Measurements from ENCODE around the gene NOS3. TPM values are rescaled to one million over a fixed set of nuclear protein-coding genes. Genes with fewer than 3 reads are reported as not detected.

NOS3 gene
- total RNA-seq, 3 donors from 2014 or later = 2.5 to 6.3 (median 6.0) TPM

DNA sequence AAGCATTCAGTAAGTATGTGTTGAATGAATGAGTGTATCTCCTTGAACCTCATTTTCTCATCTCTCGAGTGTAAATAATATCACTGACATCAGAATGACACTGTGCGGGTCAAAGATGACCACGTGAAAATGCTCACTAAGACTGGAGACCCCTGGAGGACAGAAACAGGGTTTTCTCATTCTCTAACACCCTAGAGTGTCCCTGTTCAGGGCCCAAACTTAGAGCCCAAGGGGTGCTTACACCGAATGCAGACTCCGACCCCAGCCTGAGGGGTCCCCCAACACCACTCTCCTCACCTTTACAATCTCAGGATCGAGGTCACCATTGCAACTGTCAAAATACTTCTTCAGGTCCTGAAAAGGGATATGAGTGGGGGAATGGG lies 65.5 kb downstream of the NOS3 start:
- ATAC-seq (no peak), DNase-seq (no peak)
- Histone ChIP-seq H3K4me3 (no peak overlapping the region), H3K36me3 (ENCODE audit: low read depth) (no peaks in the 10 kb centered on the region), H3K4me1 (ENCODE audit: low read depth) (peaks cover 27% of the 10 kb centered on the region), H3K9me3 (no peaks in the 10 kb centered on the region)
- TF ChIP-seq, protein P1, sequence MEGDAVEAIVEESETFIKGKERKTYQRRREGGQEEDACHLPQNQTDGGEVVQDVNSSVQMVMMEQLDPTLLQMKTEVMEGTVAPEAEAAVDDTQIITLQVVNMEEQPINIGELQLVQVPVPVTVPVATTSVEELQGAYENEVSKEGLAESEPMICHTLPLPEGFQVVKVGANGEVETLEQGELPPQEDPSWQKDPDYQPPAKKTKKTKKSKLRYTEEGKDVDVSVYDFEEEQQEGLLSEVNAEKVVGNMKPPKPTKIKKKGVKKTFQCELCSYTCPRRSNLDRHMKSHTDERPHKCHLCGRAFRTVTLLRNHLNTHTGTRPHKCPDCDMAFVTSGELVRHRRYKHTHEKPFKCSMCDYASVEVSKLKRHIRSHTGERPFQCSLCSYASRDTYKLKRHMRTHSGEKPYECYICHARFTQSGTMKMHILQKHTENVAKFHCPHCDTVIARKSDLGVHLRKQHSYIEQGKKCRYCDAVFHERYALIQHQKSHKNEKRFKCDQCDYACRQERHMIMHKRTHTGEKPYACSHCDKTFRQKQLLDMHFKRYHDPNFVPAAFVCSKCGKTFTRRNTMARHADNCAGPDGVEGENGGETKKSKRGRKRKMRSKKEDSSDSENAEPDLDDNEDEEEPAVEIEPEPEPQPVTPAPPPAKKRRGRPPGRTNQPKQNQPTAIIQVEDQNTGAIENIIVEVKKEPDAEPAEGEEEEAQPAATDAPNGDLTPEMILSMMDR (IDR thresholded peaks at IDR 0.05) = no peak
- intact Hi-C loops (cut with DNase I, micrococcal nuclease) = no loop called here

DNA sequence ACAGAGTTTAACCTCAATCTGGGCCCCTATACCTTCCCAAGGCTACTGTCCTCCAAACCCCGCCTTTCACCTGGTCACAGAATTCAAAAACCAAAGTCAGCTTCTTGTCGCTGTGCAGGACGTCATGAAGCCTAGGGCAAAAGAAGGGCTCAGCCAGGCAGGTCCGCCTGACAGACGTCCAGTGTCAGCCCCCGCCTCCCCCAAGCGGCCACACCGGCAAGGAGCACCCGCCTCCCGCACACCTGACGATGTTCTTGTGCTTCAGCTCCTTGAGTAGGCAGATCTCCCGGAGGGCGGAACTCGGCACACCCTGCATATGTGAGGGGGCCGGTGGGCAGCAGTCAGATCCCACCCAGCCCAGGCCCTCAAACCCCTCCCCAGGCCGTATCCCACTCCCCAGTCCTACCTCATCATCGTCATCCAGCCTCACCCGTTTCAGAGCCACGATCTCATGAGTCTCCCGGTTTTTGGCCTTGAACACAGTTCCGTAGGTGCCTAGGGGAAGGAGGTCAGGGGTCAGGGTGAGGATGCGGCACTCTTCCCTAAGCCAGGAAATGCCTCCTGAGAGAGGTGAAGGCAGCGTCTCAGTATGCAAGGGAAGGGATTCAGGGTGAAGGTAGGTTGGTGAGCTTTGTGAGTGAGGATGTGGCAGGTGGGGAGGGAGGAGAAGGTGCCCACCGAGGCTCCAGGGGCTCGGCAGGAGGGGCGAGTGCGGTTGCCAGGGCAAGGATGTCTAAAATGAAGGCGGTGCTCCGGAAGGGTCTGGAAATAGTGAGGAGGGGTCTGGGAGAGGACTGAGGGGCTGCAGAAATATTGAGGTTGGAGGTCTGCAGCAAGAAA lies 66.1 kb downstream of the NOS3 start:
- TF ChIP-seq, protein P1 (IDR thresholded peaks at IDR 0.05) = no peak
- H3K36me3 ChIP-seq (ENCODE audit: low read depth) = no peaks in the 10 kb centered on the region
- H3K9me3 ChIP-seq = no peaks in the 10 kb centered on the region
- H3K4me3 ChIP-seq = peak overlapping the region; percentile 36
- ATAC-seq = no peak
- DNase-seq = peak in 2 of 3 donors; percentile 38 to 61
- intact Hi-C loops (cut with DNase I, micrococcal nuclease) = no loop called here
- peaks cover 33% of the 10 kb centered on the region for H3K4me1 ChIP-seq (ENCODE audit: low read depth)

DNA sequence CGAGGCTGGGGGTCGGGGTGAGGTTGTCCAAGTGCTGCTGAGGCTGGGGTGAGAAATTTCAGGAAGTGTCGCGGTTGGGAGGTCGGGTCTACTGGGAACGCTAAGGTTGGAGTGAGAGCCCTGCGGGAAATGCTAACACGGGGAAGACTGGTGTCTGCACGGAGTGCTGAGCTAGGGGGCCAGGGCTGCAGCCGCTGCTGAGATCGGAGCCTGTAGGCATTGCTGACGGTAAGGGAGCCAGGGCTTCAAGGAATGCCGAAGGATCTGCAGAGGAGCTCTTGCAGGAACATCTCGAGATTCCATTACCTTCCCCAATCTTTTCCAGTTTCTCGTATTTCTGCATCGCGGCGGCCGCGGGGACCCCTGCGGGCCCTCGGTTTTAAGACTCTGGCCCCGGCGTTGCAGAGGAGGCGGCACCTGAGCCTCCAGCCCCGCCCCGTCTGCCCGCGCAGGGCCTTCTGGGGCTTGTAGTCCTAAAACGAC lies 66.7 kb downstream of the NOS3 start, which contains the start of gene CDK5:
CDK5 (minus strand) TSS at position 392 of the 483 bp plus-strand sequence; CDS start at position 343, 49 bp downstream.
- TF ChIP-seq, protein P1 (IDR thresholded peaks at IDR 0.05) = no peak
- Histone ChIP-seq H3K4me3 (peak within 1 kb of the TSS; percentile 36), H3K36me3 (ENCODE audit: low read depth) (no peaks in the 10 kb centered on the region), H3K9me3 (no peaks in the 10 kb centered on the region), H3K4me1 (ENCODE audit: low read depth) (peaks cover 36% of the 10 kb centered on the region)
- DNase-seq = no peak
- no peak for ATAC-seq
- intact Hi-C loops (cut with DNase I, micrococcal nuclease) = no loop called here

DNA sequence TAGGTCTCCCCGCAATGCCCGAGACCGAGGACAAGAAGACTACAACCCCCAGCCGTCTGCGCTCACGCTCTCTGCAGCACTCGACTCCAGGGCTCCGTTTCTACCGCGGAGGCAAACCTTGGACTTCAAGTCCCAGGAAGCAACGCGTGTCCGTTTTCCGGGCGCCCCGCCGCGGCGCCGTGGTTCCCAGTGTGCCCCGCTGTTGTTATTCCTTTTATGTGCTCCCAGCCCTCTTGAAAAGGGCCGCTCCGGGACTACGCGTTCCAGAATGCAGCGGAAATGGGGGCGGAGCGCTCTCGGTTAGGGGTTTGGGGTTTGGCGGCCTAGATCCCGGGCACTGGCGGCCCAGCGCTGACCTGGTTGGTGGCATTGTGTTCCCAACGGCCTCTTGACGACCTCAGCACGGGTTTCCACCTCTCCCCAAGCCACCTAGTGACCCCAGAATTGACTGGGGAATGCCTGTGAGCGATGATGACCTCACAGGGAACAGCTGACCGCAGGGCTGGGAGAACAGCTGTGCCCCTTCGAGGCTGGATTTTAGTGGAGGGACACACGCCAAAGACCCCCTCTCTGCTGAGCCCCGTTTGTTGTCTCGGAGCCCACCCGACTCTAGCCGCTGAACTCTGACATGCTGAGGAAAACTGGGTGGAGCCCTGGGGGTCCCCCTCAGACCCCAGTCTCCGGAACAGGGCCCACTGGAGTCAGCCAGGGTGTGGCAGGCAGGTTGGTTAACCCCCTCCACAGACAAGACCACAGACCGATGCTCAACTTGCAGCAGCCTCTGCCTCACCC lies 67.4 kb downstream of the NOS3 start:
- intact Hi-C loops (cut with DNase I, micrococcal nuclease) = no loop called here
- DNase-seq = peak; percentile 97 to 99 (median 98)
- no peaks in the 10 kb centered on the region for H3K36me3 ChIP-seq (ENCODE audit: low read depth)
- peak; percentile 82 for ATAC-seq
- peaks cover 36% of the 10 kb centered on the region for H3K4me1 ChIP-seq (ENCODE audit: low read depth)
- peak overlapping the region; percentile 36 for H3K4me3 ChIP-seq
- TF ChIP-seq, protein P1 (IDR thresholded peaks at IDR 0.05) = no peak
- no peaks in the 10 kb centered on the region for H3K9me3 ChIP-seq

GRCh38 chr7:151058781-151059366 lies 68.1 kb downstream of the NOS3 start:
- intact Hi-C loops (cut with DNase I, micrococcal nuclease) = no loop called here
- ATAC-seq = no peak
- no peaks in the 10 kb centered on the region for H3K9me3 ChIP-seq
- peak in 1 of 3 donors; percentile 38 for DNase-seq
- TF ChIP-seq, protein P1 (IDR thresholded peaks at IDR 0.05) = no peak
- H3K4me3 ChIP-seq = peak overlapping the region; percentile 50
- H3K36me3 ChIP-seq (ENCODE audit: low read depth) = no peaks in the 10 kb centered on the region
- peaks cover 36% of the 10 kb centered on the region for H3K4me1 ChIP-seq (ENCODE audit: low read depth)
